Mononuclear cell (primary cell): ENCODE results near the gene BSDC1. TPM values are rescaled to one million over a fixed set of nuclear protein-coding genes. Genes with fewer than 3 reads are reported as not detected.
"Not testable (repeated sequence)": the region's sequence is repeated elsewhere in the genome, so short reads cannot be mapped to it uniquely, and the experiment has no call there.

Source experiments
- H3K27me3 ChIP-seq: 2 replicates; pipeline ENCODE4 v1.6.0; 2011; ENCODE audit warnings: low read length, control low read depth; ENCODE audit not compliant: insufficient read depth
- H3K4me1 ChIP-seq: 2 replicates; pipeline ENCODE4 v1.5.1; 2011; ENCODE audit warnings: mild to moderate bottlenecking, low read length, control low read depth; ENCODE audit not compliant: insufficient read depth
- H3K4me3 ChIP-seq: 2 replicates; pipeline ENCODE4 v1.5.1; 2011; ENCODE audit warnings: mild to moderate bottlenecking, low read length, moderate library complexity
- H3K9me3 ChIP-seq: 2 replicates; pipeline ENCODE4 v1.5.1; 2011; ENCODE audit warnings: low read depth, mild to moderate bottlenecking, control low read depth, low read length
- total RNA-seq: library from RNA; depleted of rRNA; stranded (reverse); fragments of >200 nt; gene quantifications from one replicate; pipeline ENCODE4 v1.2.3, GENCODE V29; 2012

The BSDC1 gene
- total RNA-seq, 1 donor = 134 TPM

DNA sequence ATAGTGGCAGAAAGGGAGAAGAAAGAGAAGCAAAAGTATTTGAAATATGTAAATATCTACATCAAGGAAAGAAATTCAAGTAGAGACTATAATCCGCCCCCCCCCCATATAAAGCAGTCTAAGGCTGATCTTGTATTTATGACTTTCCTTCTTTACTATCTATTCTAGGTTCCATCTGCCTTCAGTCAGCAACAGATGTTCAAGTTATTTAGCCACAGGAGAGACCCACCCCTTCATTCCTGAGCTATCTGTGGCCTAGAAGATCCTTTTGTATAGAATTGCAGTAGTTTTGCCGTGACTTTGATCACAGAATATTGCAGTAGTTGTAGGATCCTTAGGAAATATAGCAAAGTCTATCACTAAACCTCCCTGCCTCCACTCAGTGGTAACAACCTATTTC is 10.7 kb upstream of the BSDC1 start:
- no peaks in the 10 kb centered on the region for H3K9me3 ChIP-seq
- peaks cover 3% of the 10 kb centered on the region for H3K4me1 ChIP-seq
- no peak overlapping the region for H3K4me3 ChIP-seq
- H3K27me3 ChIP-seq = no peaks in the 10 kb centered on the region

DNA sequence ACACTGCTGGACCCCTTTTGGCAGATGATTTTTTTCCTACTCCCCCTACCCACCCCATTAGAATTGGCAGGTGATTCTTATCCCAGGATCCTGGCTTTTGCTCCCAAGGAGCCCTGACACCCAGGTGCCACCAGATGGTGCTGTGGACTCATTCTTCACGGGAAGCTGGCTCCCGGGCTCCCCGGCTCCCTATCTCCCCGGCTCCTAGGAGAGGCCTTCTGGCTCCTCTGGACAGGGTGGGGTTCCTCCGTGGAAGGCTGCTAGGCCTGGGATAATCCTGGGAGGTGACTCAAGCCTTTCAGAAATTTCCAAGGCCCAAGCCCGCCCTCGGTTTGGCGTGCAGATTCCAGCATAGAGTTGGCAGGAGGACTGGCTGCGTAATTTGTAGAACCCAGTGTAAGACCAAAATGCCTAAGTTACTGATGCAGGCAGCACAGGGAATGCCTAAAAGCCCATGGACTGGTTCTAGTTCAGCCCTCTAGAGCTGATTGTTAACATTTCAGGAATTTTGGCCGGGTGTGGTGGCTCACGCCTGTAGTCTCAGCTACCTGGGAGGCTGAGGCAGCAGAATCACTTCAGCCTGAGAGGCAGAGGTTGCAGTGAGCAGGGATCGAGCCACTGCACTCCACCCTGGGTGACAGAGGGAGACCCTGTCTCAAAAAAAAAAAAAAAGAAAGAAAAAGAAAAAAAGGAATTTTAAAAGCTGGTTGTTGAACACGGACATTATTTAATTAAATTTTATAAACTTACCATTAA is 6.8 kb upstream of the BSDC1 start:
- Histone ChIP-seq H3K27me3 (no peaks in the 10 kb centered on the region), H3K4me3 (no peak overlapping the region), H3K4me1 (peaks cover 3% of the 10 kb centered on the region), H3K9me3 (no peaks in the 10 kb centered on the region)

DNA sequence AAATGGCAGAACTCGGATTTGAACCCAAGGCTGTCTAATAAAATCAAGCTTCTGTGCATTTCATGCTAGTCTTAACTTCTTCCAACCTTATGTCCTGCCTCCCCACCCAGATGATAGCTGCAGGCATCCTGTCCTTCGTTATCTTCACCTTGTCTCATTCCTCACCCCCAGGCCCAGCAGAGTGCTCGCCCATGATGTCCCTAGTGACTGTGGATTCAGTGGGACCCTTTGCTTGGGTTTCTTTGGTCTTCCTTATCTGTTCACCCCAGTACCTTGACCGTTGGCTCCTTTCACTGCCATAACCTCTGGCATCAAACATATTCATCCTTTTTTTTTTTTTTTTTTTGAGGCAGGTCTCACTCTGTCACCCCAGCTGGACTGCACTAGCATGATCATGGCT is 5.6 kb upstream of the BSDC1 start:
- Histone ChIP-seq H3K9me3 (no peaks in the 10 kb centered on the region), H3K4me1 (peaks cover 10% of the 10 kb centered on the region), H3K27me3 (no peaks in the 10 kb centered on the region), H3K4me3 (no peak overlapping the region)

DNA sequence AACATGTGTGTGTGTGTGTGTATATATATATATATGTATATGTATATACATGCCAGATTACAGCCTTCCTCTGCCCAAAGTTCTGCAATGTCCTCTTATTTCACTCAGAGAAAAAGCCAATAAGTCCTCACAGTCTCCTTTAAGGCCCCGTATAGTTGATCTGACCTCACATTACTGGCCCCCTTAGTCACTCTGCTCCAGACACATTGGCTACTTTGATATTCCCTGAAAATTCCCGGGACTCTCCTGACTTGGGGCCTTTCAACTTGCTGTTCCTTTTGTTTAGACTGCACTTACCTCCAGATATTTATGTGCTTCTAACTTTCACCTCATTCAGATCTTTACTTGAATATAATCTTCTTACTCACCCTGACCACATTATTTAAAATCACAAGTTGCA is 4.2 kb upstream of the BSDC1 start:
- H3K27me3 ChIP-seq = no peaks in the 10 kb centered on the region
- no peaks in the 10 kb centered on the region for H3K9me3 ChIP-seq
- peaks cover 17% of the 10 kb centered on the region for H3K4me1 ChIP-seq
- no peak overlapping the region for H3K4me3 ChIP-seq

DNA sequence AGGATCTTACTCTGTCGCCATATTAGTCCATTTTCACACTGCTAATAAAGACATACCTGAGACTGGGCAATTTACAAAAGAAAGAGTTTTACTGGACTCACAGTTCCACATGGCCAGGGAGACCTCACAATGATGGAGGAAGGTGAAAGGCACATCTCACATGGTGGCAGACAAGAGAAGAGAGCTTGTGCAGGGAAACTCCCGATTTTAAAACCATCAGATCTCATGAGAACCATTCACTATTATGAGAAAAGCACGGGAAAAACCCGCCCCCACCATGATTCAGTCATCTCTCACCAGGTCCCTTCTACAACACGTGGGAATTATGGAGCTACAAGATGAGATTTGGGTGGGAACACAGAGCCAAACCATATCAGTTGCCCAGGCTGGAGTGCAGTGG is 2.3 kb upstream of the BSDC1 start:
- H3K4me1 ChIP-seq = peaks cover 36% of the 10 kb centered on the region
- not testable (repeated sequence) for H3K27me3 ChIP-seq, H3K4me3 ChIP-seq, H3K9me3 ChIP-seq

DNA sequence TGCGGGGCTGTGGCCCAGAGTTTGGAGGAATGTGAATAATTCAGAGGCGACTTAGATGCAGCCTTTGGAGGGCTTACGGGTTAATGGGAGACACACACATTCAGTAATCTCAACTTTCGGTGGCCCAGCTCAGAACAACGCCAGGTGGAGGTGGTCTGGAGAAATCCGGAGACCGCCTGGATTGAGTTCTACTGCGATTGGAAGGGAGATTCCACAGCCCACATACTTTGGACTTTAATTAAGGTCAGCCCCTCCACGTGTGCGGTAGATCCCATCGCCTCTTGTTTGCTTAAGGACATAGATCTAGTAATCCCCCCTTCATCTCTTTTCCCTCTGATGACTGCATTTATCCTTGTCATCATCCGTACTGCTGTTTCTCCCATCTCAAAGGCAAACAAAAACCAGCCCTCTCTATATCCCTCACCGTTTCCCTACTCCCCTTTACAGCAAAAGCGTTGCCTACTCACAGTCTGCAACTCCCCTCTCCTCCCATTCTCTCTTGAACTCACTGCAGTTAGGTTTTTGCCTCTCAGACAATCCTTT is 720 bp upstream of the BSDC1 start:
- Histone ChIP-seq H3K27me3 (no peaks in the 10 kb centered on the region), H3K4me1 (peaks cover 49% of the 10 kb centered on the region), H3K9me3 (no peaks in the 10 kb centered on the region), H3K4me3 (peak overlapping the region; percentile 67)

DNA sequence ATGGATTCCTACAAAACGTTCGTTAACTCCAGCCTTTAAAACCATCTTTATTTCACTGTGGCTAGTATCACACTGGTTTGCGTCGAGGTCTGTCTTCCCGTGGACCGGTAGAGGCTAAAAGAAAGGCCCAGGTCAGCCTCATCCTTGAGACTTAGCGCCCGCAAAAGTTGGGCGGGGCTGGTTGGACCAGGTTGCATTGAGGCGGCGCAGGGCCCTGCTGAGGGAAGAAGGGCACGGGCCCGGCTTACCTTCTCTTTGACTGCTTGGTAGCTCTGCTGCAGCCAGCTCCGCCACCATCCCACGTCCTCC is 455 bp downstream of the BSDC1 start:
- H3K27me3 ChIP-seq = no peaks in the 10 kb centered on the region
- H3K9me3 ChIP-seq = no peaks in the 10 kb centered on the region
- peaks cover 51% of the 10 kb centered on the region for H3K4me1 ChIP-seq
- H3K4me3 ChIP-seq = peak overlapping the region; percentile 67

DNA sequence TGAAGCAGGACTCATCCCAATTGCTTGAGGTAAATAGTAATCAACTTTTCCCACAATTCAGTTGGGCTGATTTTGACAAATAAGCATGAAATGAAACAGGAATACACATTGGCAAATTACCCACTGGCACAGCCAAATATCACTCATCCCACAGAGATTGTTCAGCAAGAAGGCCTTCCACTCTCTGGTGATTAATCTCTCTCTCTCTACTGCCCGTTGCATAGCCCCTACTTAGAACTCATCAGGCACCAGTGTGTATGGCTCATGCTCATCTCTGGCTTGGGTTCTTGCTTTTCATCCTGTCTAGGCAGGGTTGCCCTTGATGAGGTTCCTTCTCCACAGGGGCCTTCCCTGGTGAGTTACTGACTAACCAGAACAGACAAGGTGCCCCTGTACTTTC is 1.1 kb downstream of the BSDC1 start:
- H3K27me3 ChIP-seq = no peaks in the 10 kb centered on the region
- no peak overlapping the region for H3K4me3 ChIP-seq
- no peaks in the 10 kb centered on the region for H3K9me3 ChIP-seq
- peaks cover 51% of the 10 kb centered on the region for H3K4me1 ChIP-seq

DNA sequence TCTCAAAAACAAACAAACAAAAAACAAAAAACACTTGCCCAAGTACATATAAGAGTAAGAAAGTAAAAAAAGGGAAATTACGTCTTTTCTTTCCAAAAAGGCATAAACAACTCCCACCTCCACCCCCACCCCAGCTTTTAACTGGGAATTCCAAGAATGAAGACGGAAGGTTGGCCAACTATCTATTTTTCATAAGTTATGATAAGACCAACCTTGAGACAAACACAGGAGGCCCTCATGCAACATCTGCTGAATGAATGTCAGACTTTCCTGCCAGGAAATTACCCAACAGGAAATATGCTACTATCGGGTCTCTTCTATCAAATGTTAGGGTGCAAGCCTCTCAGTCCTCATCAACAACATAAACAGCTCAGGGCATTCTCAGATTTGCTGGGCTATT is 1.9 kb downstream of the BSDC1 start:
- H3K4me3 ChIP-seq = no peak overlapping the region
- H3K4me1 ChIP-seq = peaks cover 55% of the 10 kb centered on the region

DNA sequence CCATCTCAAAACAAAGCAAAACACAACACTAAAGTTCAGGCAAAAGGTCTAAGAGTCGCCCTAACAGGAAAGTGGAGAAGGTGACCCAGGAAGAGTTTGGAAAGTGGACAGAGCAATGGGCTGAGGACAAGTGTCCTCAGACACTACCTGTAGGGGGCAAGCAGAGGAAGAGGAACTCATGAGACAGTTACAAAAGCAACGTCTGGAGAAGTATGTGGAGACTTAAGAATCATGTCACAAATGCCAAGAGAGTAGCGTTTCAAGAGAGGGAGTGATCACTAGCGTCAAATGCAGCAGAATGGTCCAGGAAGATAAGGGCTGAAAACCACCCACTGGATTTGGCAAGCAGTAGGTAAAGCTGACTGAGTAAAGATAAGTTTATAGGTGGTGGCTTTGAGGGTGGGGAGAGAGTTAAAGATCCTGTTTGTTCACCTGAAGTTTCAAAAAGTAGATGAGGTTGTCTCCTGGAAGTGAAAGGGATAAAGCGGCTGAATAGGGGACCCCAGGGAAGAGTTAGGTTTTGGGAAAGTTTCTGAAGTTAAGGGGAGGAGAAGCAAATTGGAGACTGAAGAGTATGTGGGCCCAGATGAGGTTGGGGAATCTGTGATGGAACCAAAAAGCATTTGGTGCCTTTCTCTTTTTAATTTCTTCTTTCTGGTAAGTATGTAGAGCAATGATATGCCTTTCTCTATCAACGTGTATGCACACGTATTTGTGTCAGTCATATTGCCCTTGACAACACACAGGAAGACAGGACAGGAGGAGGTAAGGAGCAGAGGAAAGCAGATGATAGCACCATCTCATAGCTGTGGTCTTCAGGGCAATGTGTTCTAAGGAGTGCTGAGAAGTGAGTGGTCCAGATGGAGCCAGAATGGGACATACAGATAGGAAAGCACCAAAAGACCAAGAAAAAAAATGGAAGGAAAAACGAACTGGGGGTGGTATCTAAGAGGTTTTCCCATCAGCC is 3.1 kb downstream of the BSDC1 start:
- H3K27me3 ChIP-seq = no peaks in the 10 kb centered on the region
- peaks cover 55% of the 10 kb centered on the region for H3K4me1 ChIP-seq
- H3K4me3 ChIP-seq = no peak overlapping the region
- H3K9me3 ChIP-seq = no peaks in the 10 kb centered on the region

More for the DNA sequence above, 1.9 kb downstream of the BSDC1 start:
- no peaks in the 10 kb centered on the region for H3K9me3 ChIP-seq
- H3K27me3 ChIP-seq = no peaks in the 10 kb centered on the region

DNA sequence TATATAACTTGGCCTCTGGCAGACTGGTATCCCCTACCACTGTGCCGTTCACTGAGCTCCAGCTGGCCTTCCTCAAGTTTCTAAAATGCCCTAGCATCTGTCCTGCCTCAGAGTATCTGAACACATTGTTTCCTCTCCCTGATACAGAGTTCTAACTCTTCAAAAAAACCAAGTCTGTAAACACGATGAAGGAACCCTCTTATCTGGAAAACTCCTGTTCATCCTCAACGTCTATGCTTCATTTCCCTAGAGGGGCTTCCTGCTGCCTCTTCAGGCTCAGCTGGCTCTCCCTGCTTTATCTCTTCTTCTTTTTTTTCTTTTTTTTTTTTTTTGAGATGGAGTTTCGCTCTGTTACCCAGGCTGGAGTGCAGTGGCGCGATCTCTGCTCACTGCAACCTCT is 5.6 kb downstream of the BSDC1 start:
- no peaks in the 10 kb centered on the region for H3K9me3 ChIP-seq
- H3K4me1 ChIP-seq = peaks cover 43% of the 10 kb centered on the region
- no peaks in the 10 kb centered on the region for H3K27me3 ChIP-seq
- no peak overlapping the region for H3K4me3 ChIP-seq

DNA sequence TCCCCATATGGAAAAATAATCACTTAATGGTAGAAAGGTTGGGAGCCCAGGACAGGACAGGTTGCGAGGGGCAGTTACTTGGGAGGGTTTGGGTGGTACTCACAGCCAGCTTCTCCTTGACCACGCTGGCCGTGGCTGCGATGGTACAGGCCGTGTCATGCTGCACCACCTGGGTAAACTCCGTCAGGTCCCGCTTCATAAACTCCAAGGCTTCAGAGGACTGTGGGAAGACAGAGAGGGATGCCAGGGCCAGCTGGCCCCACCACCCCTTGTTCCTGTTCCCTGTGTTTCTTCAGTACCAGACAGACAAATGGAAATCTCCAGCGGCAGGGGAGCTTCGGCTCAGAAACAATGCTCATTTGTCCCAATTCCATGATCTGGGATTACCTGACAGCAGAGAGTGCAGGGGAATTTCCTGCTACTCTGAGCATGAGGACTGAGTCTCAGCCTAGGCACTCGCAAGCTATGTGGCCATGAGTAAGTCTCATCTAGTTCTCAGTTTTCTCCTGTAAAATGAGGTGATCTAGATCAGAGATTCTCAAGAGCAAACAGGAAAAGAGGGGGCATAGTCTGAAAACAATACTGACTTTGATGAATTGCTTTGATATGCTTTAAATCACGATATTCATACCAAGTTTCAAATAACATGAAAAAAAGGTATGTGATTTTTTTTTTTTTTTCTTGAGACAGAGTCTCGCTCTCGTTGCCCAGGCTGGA is 7.4 kb downstream of the BSDC1 start:
- H3K9me3 ChIP-seq = no peaks in the 10 kb centered on the region
- H3K27me3 ChIP-seq = no peaks in the 10 kb centered on the region
- H3K4me1 ChIP-seq = peaks cover 25% of the 10 kb centered on the region
- no peak overlapping the region for H3K4me3 ChIP-seq

DNA sequence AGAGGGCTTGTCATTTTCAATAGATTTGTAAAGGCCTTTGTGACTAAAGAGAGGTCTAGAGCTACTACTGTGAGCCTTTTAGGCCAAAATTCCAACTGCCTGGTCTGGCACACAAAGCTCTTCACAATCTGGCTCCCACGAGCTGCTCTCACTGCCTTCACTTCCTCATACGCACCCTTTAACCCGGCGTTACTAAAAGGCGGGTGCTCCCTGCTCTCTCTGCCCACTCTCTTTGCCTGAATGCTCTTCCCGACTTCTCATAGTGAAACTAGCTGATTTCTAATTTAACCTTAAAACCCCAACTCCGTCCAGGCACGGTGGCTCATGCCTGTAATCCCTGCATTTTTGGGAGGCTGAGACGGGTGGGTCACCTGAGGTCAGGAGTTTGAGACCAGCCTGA is 14.2 kb downstream of the BSDC1 start:
- H3K4me3 ChIP-seq = no peak overlapping the region
- H3K4me1 ChIP-seq = no peaks in the 10 kb centered on the region
- H3K9me3 ChIP-seq = no peaks in the 10 kb centered on the region
- no peaks in the 10 kb centered on the region for H3K27me3 ChIP-seq

DNA sequence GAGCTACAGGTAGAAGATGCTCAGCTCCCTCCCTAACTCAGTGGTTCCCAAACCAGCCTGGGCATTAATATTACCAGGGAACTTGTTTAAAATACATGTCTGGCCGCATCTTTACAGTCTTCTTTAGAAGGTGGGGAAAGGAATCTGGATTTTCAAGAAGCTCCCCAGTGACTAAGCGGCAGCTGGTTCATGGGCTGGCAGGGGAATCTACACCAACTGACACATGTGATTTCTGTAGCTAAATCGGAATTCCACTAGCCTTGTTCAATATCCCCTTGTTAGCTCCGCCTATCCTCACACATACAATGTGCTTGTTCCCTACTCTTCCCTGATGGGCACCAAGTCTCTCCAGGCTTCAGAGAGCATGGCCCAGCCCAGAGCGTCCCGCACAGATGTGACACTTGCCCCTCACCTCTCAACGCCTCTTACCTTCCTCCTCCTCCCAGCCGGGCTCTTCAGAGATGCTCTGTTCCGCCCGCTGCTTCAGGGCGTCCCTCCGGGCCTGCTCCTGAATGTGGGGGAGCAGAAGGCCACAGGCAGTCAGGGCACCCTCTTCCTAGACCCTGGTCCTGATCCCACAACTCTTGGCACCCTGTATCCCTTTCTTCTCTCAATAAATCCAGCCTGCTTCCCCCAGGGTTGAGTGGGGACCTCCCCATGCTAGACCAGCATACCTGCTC is 16.6 kb downstream of the BSDC1 start:
- Histone ChIP-seq H3K4me3 (no peak overlapping the region), H3K9me3 (no peaks in the 10 kb centered on the region), H3K27me3 (no peaks in the 10 kb centered on the region), H3K4me1 (peaks cover under 1% of the 10 kb centered on the region)
